H9 (cell line): ENCODE measurements around the gene CARD19. TPM values are rescaled to one million over a fixed set of nuclear protein-coding genes. Genes with fewer than 3 reads are reported as not detected.

Experiments used
- DNase-seq: peaks from one replicate; pipeline ENCODE4 v3.0.0-alpha.2; 2017
- H2AFZ ChIP-seq: one replicate; pipeline ENCODE4 v1.6.1; 2013; ENCODE audit warnings: mild to moderate bottlenecking, low read length, control low read depth, moderate library complexity
- H2AK5ac ChIP-seq: 2 replicates; pipeline ENCODE4 v1.6.1; 2013; ENCODE audit warnings: low read length, control low read depth, mixed read lengths; ENCODE audit not compliant: insufficient read length
- H2BK120ac ChIP-seq: one replicate; pipeline ENCODE4 v1.6.1; 2013; ENCODE audit warnings: low read depth, mild to moderate bottlenecking, low read length, control low read depth, inconsistent platforms; ENCODE audit not compliant: poor library complexity, severe bottlenecking
- H2BK12ac ChIP-seq: 2 replicates; pipeline ENCODE4 v1.6.1; 2013; ENCODE audit warnings: low read length, control low read depth, mixed read lengths, low read depth; ENCODE audit not compliant: insufficient read length
- H2BK15ac ChIP-seq: 2 replicates; pipeline ENCODE4 v1.6.1; 2013; ENCODE audit warnings: low read depth, low read length, control low read depth
- H2BK20ac ChIP-seq: one replicate; pipeline ENCODE4 v1.6.1; 2013; ENCODE audit warnings: low read depth, mild to moderate bottlenecking, low read length, control low read depth, inconsistent platforms; ENCODE audit not compliant: poor library complexity, severe bottlenecking
- H2BK5ac ChIP-seq: 2 replicates; pipeline ENCODE4 v1.6.1; 2013; ENCODE audit warnings: low read length, control low read depth, mixed read lengths; ENCODE audit not compliant: insufficient read length
- H3K14ac ChIP-seq: 2 replicates; pipeline ENCODE4 v1.6.1; 2013; ENCODE audit warnings: low read length, control low read depth; ENCODE audit not compliant: insufficient read depth
- H3K18ac ChIP-seq: 2 replicates; pipeline ENCODE4 v1.6.1; 2013; ENCODE audit warnings: low read depth, mild to moderate bottlenecking, mixed read lengths, low read length, control low read depth; ENCODE audit not compliant: insufficient read length
- H3K23ac ChIP-seq: 2 replicates; pipeline ENCODE4 v1.6.1; 2013; ENCODE audit warnings: low read length, control low read depth, mixed read lengths, low read depth; ENCODE audit not compliant: insufficient read length
- H3K23me2 ChIP-seq: 2 replicates; pipeline ENCODE4 v1.6.1; 2013; ENCODE audit warnings: low read depth, mild to moderate bottlenecking, mixed read lengths, low read length, control low read depth; ENCODE audit not compliant: insufficient read length, poor library complexity, severe bottlenecking
- H3K27ac ChIP-seq: 2 replicates; pipeline ENCODE4 v1.5.1; 2013; ENCODE audit warnings: low read length, control low read depth, mixed read lengths, low read depth; ENCODE audit not compliant: insufficient read length
- H3K27me3 ChIP-seq: 2 replicates; pipeline ENCODE4 v1.6.1; 2013; ENCODE audit warnings: low read length, control low read depth, inconsistent platforms; ENCODE audit not compliant: insufficient read depth
- H3K4ac ChIP-seq: 2 replicates; pipeline ENCODE4 v1.6.1; 2013; ENCODE audit warnings: low read depth, mild to moderate bottlenecking, control low read depth, inconsistent platforms, low read length, moderate library complexity
- H3K4me1 ChIP-seq: 2 replicates; pipeline ENCODE4 v1.6.1; 2013; ENCODE audit warnings: low read length, control low read depth, inconsistent platforms; ENCODE audit not compliant: insufficient read depth
- H3K4me2 ChIP-seq: 2 replicates; pipeline ENCODE4 v1.6.1; 2013; ENCODE audit warnings: low read length, control low read depth, mixed read lengths; ENCODE audit not compliant: insufficient read length, insufficient read depth
- H3K56ac ChIP-seq: 2 replicates; pipeline ENCODE4 v1.6.1; 2013; ENCODE audit warnings: low read depth, mild to moderate bottlenecking, mixed read lengths, low read length, control low read depth; ENCODE audit not compliant: insufficient read length
- H3K79me1 ChIP-seq: 2 replicates; pipeline ENCODE4 v1.6.1; 2013; ENCODE audit warnings: low read depth, mild to moderate bottlenecking, moderate library complexity, low read length, control low read depth, inconsistent platforms; ENCODE audit not compliant: insufficient read depth, poor library complexity, severe bottlenecking
- H3K79me2 ChIP-seq: 2 replicates; pipeline ENCODE4 v1.6.1; 2013; ENCODE audit warnings: low read length, control low read depth, inconsistent platforms; ENCODE audit not compliant: insufficient read depth
- H3K9ac ChIP-seq: 2 replicates; pipeline ENCODE4 v1.6.1; 2013; ENCODE audit warnings: low read length, control low read depth, mixed read lengths; ENCODE audit not compliant: insufficient read length; ENCODE audit errors: extremely low read depth
- H3K9me3 ChIP-seq: one replicate; pipeline ENCODE4 v1.6.1; 2013; ENCODE audit warnings: low read depth, low read length, inconsistent platforms; ENCODE audit not compliant: control insufficient read depth
- H3T11ph ChIP-seq: one replicate; pipeline ENCODE4 v1.6.1; 2013; ENCODE audit warnings: mild to moderate bottlenecking, low read length, control low read depth, inconsistent platforms
- H4K20me1 ChIP-seq: one replicate; pipeline ENCODE4 v1.6.1; 2013; ENCODE audit not compliant: control insufficient read depth, insufficient read length, insufficient read depth
- H4K5ac ChIP-seq: 2 replicates; pipeline ENCODE4 v1.6.1; 2013; ENCODE audit warnings: low read depth, mild to moderate bottlenecking, mixed read lengths, low read length, control low read depth; ENCODE audit not compliant: insufficient read length
- H4K8ac ChIP-seq: replicated peaks from 2 replicates; pipeline ENCODE4 v1.6.1; 2013; ENCODE audit warnings: low read length, control low read depth, mixed read lengths, low read depth; ENCODE audit not compliant: insufficient read length
- H4K91ac ChIP-seq: 2 replicates; pipeline ENCODE4 v1.6.1; 2013; ENCODE audit warnings: low read depth, mild to moderate bottlenecking, moderate library complexity, mixed read lengths, low read length, control low read depth; ENCODE audit not compliant: insufficient read length
- H3K27ac Mint-ChIP-seq, 3 experiments: 2 replicates in 2 of 3; 3 replicates in 1 of 3; pipeline ENCODE4 v1.8.0; 2020 to 2021; ENCODE audit warnings: mixed read lengths in 3 of 3, mild to moderate bottlenecking in 1 of 3, moderate library complexity in 1 of 3
- H3K27me3 Mint-ChIP-seq: 2 replicates; pipeline ENCODE4 v1.8.0; 2021; ENCODE audit warnings: low read depth, mild to moderate bottlenecking, moderate library complexity, mixed read lengths
- H3K36me3 Mint-ChIP-seq, 3 experiments: 2 replicates in 2 of 3; 3 replicates in 1 of 3; pipeline ENCODE4 v1.8.0; 2020 to 2021; ENCODE audit warnings: low read depth in 3 of 3, mixed read lengths in 3 of 3; ENCODE audit not compliant: insufficient read depth in 1 of 3
- H3K4me1 Mint-ChIP-seq, 2 experiments: 2 replicates each; pipeline ENCODE4 v1.8.0; 2020; ENCODE audit warnings: mixed read lengths in 2 of 2
- H3K4me3 Mint-ChIP-seq, 2 experiments: 2 replicates in 1 of 2; 3 replicates in 1 of 2; pipeline ENCODE4 v1.8.0; 2020 to 2021; ENCODE audit warnings: mild to moderate bottlenecking in 2 of 2, mixed read lengths in 2 of 2, moderate library complexity in 1 of 2
- H3K9me3 Mint-ChIP-seq, 2 experiments: 2 replicates in 1 of 2; 3 replicates in 1 of 2; pipeline ENCODE4 v1.8.0; 2020; ENCODE audit warnings: mild to moderate bottlenecking in 2 of 2, mixed read lengths in 2 of 2, moderate library complexity in 1 of 2
- WGBS: extraction: QIAGEN DNeasy Blood & Tissue Kit; methylation state at CpG from one replicate; pipeline ENCODE4 v1.1.7; 2013; ENCODE audit warnings: missing lambda C conversion rate, low lambda C conversion rate, mixed read lengths; ENCODE audit not compliant: insufficient read length; ENCODE audit errors: extremely low coverage; 5-methylcytosine and 5-hydroxymethylcytosine counted together
- total RNA-seq: library from RNA; stranded (reverse); gene quantifications from 2 replicates; pipeline ENCODE4 v1.2.1, GENCODE V29; 2021
- TF ChIP-seq, protein P1 (sequence below): fragments of 200-600 bp; sonication (generic); conservative IDR thresholded peaks from 3 replicates; pipeline ENCODE4 v1.8.0; 2021; ENCODE audit warnings: antibody characterized with exemption, mild to moderate bottlenecking

Gene CARD19
- total RNA-seq, 1 experiment from 2014 or later = 21.4 TPM

DNA sequence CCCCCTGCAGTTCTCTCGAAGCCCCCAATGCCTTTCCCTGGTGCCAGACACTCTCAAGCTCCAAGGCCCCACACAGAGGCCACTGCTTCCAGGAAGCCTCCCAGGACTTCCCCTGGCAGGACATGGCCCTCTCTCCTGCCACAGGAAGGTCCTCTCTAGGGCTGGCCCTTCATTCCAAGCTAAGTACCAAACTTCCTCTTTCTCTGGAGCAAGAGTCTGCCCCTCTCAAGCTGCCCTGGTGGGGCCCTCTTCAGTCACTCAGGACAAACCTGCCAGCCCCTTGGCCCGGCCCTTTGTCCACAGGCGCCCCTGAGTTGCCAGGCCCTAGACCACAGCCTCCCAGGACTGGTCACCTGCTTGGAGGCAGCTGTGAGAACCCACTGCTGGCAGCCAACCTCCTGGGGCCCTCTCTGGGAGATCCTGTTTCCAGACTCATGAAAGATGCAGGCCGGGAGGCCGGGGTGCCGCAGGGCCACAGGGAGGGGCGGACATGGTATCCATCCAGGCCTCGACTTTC lies 31.4 kb downstream of the CARD19 start:
- Histone ChIP-seq H2AK5ac (no peak overlapping the region), H3T11ph (no peak overlapping the region), H3K23ac (no peak overlapping the region), H2AFZ (no peak overlapping the region), H4K91ac (no peak overlapping the region), H2BK5ac (no peak overlapping the region), H3K14ac (no peak overlapping the region), H3K79me2 (no peaks in the 10 kb centered on the region), H3K23me2 (no peaks in the 10 kb centered on the region), H3K27ac (no peak overlapping the region), H3K4me1 (no peaks in the 10 kb centered on the region), H4K20me1 (no peaks in the 10 kb centered on the region), H3K4ac (no peak overlapping the region), H3K27me3 (no peaks in the 10 kb centered on the region), H3K4me2 (no peak overlapping the region), H4K5ac (no peak overlapping the region), H4K8ac (no peak overlapping the region), H2BK15ac (no peak overlapping the region), H2BK120ac (no peak overlapping the region), H3K9ac (no peak overlapping the region), H3K9me3 (no peaks in the 10 kb centered on the region), H2BK12ac (no peak overlapping the region), H3K79me1 (no peaks in the 10 kb centered on the region), H2BK20ac (no peak overlapping the region), H3K56ac (no peak overlapping the region), H3K18ac (no peak overlapping the region)
- H3K4me3 Mint-ChIP-seq = no peak overlapping the region; a peak in 1 of 5 replicates
- no peaks in the 10 kb centered on the region for H3K9me3 Mint-ChIP-seq
- no peaks in the 10 kb centered on the region for H3K27me3 Mint-ChIP-seq
- peaks cover 13 to 30% of the 10 kb centered on the region in 2 experiments for H3K4me1 Mint-ChIP-seq
- no peak for DNase-seq
- peaks cover 4 to 13% (median 9%) of the 10 kb centered on the region in 3 experiments; a peak in 4 of 7 replicates for H3K36me3 Mint-ChIP-seq
- H3K27ac Mint-ChIP-seq = peak overlapping the region in 2 of 3 experiments; percentile 44 to 75; a peak in 2 of 7 replicates
- no CpG with 5 or more reads among the region's 8 CpGs for whole genome bisulfite sequencing
- TF ChIP-seq, protein P1, sequence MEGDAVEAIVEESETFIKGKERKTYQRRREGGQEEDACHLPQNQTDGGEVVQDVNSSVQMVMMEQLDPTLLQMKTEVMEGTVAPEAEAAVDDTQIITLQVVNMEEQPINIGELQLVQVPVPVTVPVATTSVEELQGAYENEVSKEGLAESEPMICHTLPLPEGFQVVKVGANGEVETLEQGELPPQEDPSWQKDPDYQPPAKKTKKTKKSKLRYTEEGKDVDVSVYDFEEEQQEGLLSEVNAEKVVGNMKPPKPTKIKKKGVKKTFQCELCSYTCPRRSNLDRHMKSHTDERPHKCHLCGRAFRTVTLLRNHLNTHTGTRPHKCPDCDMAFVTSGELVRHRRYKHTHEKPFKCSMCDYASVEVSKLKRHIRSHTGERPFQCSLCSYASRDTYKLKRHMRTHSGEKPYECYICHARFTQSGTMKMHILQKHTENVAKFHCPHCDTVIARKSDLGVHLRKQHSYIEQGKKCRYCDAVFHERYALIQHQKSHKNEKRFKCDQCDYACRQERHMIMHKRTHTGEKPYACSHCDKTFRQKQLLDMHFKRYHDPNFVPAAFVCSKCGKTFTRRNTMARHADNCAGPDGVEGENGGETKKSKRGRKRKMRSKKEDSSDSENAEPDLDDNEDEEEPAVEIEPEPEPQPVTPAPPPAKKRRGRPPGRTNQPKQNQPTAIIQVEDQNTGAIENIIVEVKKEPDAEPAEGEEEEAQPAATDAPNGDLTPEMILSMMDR = no peak
